Right lobe of liver (tissue), 4 donors: Measurements from ENCODE around the gene MAML3.

Experiments
- POLR2A ChIP-seq: fragments of 450-650 bp; IDR thresholded peaks from one replicate; pipeline ENCODE4 v1.6.1; 2017; ENCODE audit warnings: antibody characterized with exemption, mild to moderate bottlenecking
- TF ChIP-seq, protein P1 (sequence below), 4 donors: fragments of 200-600 bp in 3 of 4; fragments of 450-650 bp in 1 of 4; IDR thresholded peaks; one replicate each; pipeline versions ENCODE4 v1.5.1 to v1.8.0; 2016 to 2022; ENCODE audit warnings: antibody characterized with exemption in 4 of 4, mild to moderate bottlenecking in 2 of 4
- donor health status: DM: no; HTN: no; CAD: no.
- donor health status: DM: no; HTN: no; CAD: no.
- donor health status: DM: no; HTN: yes; CAD: no.

GRCh38 chr4:140003876-140004548 is 150.0 kb downstream of the MAML3 start:
- TF ChIP-seq, protein P1, sequence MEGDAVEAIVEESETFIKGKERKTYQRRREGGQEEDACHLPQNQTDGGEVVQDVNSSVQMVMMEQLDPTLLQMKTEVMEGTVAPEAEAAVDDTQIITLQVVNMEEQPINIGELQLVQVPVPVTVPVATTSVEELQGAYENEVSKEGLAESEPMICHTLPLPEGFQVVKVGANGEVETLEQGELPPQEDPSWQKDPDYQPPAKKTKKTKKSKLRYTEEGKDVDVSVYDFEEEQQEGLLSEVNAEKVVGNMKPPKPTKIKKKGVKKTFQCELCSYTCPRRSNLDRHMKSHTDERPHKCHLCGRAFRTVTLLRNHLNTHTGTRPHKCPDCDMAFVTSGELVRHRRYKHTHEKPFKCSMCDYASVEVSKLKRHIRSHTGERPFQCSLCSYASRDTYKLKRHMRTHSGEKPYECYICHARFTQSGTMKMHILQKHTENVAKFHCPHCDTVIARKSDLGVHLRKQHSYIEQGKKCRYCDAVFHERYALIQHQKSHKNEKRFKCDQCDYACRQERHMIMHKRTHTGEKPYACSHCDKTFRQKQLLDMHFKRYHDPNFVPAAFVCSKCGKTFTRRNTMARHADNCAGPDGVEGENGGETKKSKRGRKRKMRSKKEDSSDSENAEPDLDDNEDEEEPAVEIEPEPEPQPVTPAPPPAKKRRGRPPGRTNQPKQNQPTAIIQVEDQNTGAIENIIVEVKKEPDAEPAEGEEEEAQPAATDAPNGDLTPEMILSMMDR (IDR thresholded peaks at IDR 0.05) = no peak
- no peak for TF ChIP-seq POLR2A
